Fibroblast of lung (primary cell): Measurements from ENCODE around the gene PLEKHH2.

Source experiments
- CTCF ChIP-seq, 2 donors: IDR thresholded peaks in 1 of 2; conservative IDR thresholded peaks in 1 of 2; 1 replicate in 1 of 2; 2 replicates in 1 of 2; pipeline ENCODE4 v1.5.1; 2011 to 2012; ENCODE audit warnings: low read length in 2 of 2, control low read depth in 1 of 2, inconsistent platforms in 1 of 2, low read depth in 1 of 2, mild to moderate bottlenecking in 1 of 2
- EZH2 ChIP-seq: IDR thresholded peaks from 2 replicates; pipeline ENCODE4 v1.5.1; 2012; ENCODE audit warnings: low read length, control low read depth, mild to moderate bottlenecking; ENCODE audit errors: missing control alignments

- TF ChIP-seq CTCF (conservative IDR thresholded peaks at IDR 0.05 in 1 of 2, IDR thresholded peaks at IDR 0.05 in 1 of 2; ENCODE audit: low read depth in 1 of 2, low read length in 2 of 2) (no peak), EZH2 (no peak)
Measured at GRCh38 chr2:43642363-43642762, 5.3 kb downstream of the PLEKHH2 start.
